ENCODE results near the gene KIF17. TPM values are rescaled to one million over a fixed set of nuclear protein-coding genes. Genes with fewer than 3 reads are reported as not detected.

KIF17 gene
- total RNA-seq, 1 experiment from 2014 or later = 2.4 TPM

- no peak overlapping the region for H3K4me3 ChIP-seq (replicated peaks in 1 of 2; ENCODE audit: low read depth in 1 of 2, low read length in 2 of 2)
- ChIA-PET CTCF (no interaction called here), POLR2A (no interaction called here), RAD21 (ENCODE audit: low non-redundant PET in 1 of 2, low total read pairs in 2 of 2, uncharacterized antibody in 2 of 2, unreplicated experiment in 2 of 2) (no interaction called here)
- no peaks in the 10 kb centered on the region for H4K20me1 ChIP-seq (ENCODE audit: insufficient read depth)
- H3K4me2 ChIP-seq (ENCODE audit: low read length) = no peak overlapping the region
- BruUV-seq (replicated peaks) = no TSS peak
- intact Hi-C loops (cut with micrococcal nuclease) = no loop called here
- peaks cover 49% of the 10 kb centered on the region for H3K79me2 ChIP-seq (ENCODE audit: insufficient read depth, low read length)
- ATAC-seq = no peak
- no peak overlapping the region for H3K27ac ChIP-seq (ENCODE audit: low read depth, low read length)
- H3K9me2 ChIP-seq (ENCODE audit: insufficient read depth) = no peaks in the 10 kb centered on the region
- no peak overlapping the region for H2AFZ ChIP-seq (ENCODE audit: low read depth, low read length, poor library complexity, severe bottlenecking)
- no peak for TF ChIP-seq YY1 (IDR thresholded peaks at IDR 0.05; ENCODE audit: extremely low read depth, insufficient replicate concordance, low read depth, low read length)
- no peak for TF ChIP-seq POLR2AphosphoS5 (IDR thresholded peaks at IDR 0.05; ENCODE audit: low read depth, low read length)
- TF ChIP-seq EZH2 (IDR thresholded peaks at IDR 0.05) = no peak
- TF ChIP-seq ELF1 (IDR thresholded peaks at IDR 0.05; ENCODE audit: borderline replicate concordance, low read depth) = no peak
- H3K9ac ChIP-seq (ENCODE audit: low read length) = no peak overlapping the region
- no peak for DNase-seq (ENCODE audit: low read depth, low spot score)
- H3K36me3 ChIP-seq (ENCODE audit: control insufficient read depth in 1 of 2, insufficient read depth in 2 of 2, low read length in 2 of 2) = peaks cover 47 to 52% of the 10 kb centered on the region in 2 experiments
- no peaks in the 10 kb centered on the region for H3K9me3 ChIP-seq (ENCODE audit: control insufficient read depth in 1 of 2, insufficient read depth in 1 of 2, low read depth in 1 of 2, low read length in 2 of 2)
- H3K4me1 ChIP-seq (ENCODE audit: control insufficient read depth in 1 of 2, insufficient read depth in 2 of 2, low read length in 2 of 2) = no peaks in the 10 kb centered on the region
- H3K27me3 ChIP-seq (ENCODE audit: insufficient read depth, low read length) = no peaks in the 10 kb centered on the region
Measured at GRCh38 chr1:20753589-20753988, 35.8 kb upstream of the KIF17 start.

GRCh38 chr1:20751462-20751990, 33.7 kb upstream of the KIF17 start:
- Histone ChIP-seq H2AFZ (ENCODE audit: low read depth, low read length, poor library complexity, severe bottlenecking) (no peak overlapping the region), H4K20me1 (ENCODE audit: insufficient read depth) (no peaks in the 10 kb centered on the region), H3K9ac (ENCODE audit: low read length) (no peak overlapping the region), H3K4me2 (ENCODE audit: low read length) (no peak overlapping the region), H3K4me3 (replicated peaks in 1 of 2; ENCODE audit: low read depth in 1 of 2, low read length in 2 of 2) (no peak overlapping the region), H3K4me1 (ENCODE audit: control insufficient read depth in 1 of 2, insufficient read depth in 2 of 2, low read length in 2 of 2) (no peaks in the 10 kb centered on the region), H3K27me3 (ENCODE audit: insufficient read depth, low read length) (no peaks in the 10 kb centered on the region), H3K27ac (ENCODE audit: low read depth, low read length) (no peak overlapping the region), H3K36me3 (ENCODE audit: control insufficient read depth in 1 of 2, insufficient read depth in 2 of 2, low read length in 2 of 2) (peaks cover 47 to 60% of the 10 kb centered on the region in 2 experiments), H3K79me2 (ENCODE audit: insufficient read depth, low read length) (peaks cover 46% of the 10 kb centered on the region), H3K9me3 (ENCODE audit: control insufficient read depth in 1 of 2, insufficient read depth in 1 of 2, low read depth in 1 of 2, low read length in 2 of 2) (no peaks in the 10 kb centered on the region), H3K9me2 (ENCODE audit: insufficient read depth) (no peaks in the 10 kb centered on the region)
- TF ChIP-seq CEBPB (IDR thresholded peaks at IDR 0.05; ENCODE audit: low read depth) (no peak), JUND (IDR thresholded peaks at IDR 0.05) (no peak), YY1 (IDR thresholded peaks at IDR 0.05; ENCODE audit: extremely low read depth, insufficient replicate concordance, low read depth, low read length) (no peak), FOSL1 (IDR thresholded peaks at IDR 0.05; ENCODE audit: low read depth) (no peak), ZFX (IDR thresholded peaks at IDR 0.05) (no peak), SIN3A (IDR thresholded peaks at IDR 0.05; ENCODE audit: low read depth) (no peak), POLR2A (IDR thresholded peaks at IDR 0.05; ENCODE audit: borderline replicate concordance, extremely low read depth, insufficient read depth, insufficient read length) (no peak), POLR2AphosphoS5 (IDR thresholded peaks at IDR 0.05; ENCODE audit: low read depth, low read length) (no peak)
- ChIA-PET RAD21 (ENCODE audit: low non-redundant PET in 1 of 2, low total read pairs in 2 of 2, uncharacterized antibody in 2 of 2, unreplicated experiment in 2 of 2) (no interaction called here), POLR2A (no interaction called here), CTCF (interaction anchor here (1.2 kb wide), 1 partner anchor 11 kb away, joined by 3 read pairs; no protein-coding TSS in a partner anchor)
- ATAC-seq = no peak
- intact Hi-C loops (cut with micrococcal nuclease) = no loop called here
- DNase-seq (ENCODE audit: low read depth, low spot score) = no peak
- BruUV-seq (replicated peaks) = no TSS peak

Data from HCT116 (cell line).